IMR-90 (cell line): Measurements from ENCODE around the gene DEGS2. TPM values are rescaled to one million over a fixed set of nuclear protein-coding genes. Genes with fewer than 3 reads are reported as not detected.

Experiments
- ATAC-seq: fragments of 200-7000 bp; cut with Tn5 transposase; 2 replicates; pipeline ENCODE4 v1.9.1; 2020; ENCODE audit warnings: low read depth, mild to moderate bottlenecking, moderate library complexity
- BruUV-seq: library from RNA; stranded (reverse); fragments of 400-500 nt; replicated peaks from 2 replicates; lab custom pipeline; 2021; lab: Mats Ljungman, UMichigan
- CTCF ChIA-PET: fragments of 300-600 bp; formaldehyde crosslinking; extraction: SDS; loops from one replicate; lab custom pipeline; 2021; ENCODE audit warnings: antibody characterized with exemption; lab: Yijun Ruan, JAX
- POLR2A ChIA-PET: fragments of 300-600 bp; sonication (Branson Sonifier 250); formaldehyde crosslinking; loops from one replicate; lab custom pipeline; 2022; ENCODE audit warnings: antibody characterized with exemption; ENCODE audit not compliant: unreplicated experiment; lab: Charles Lee
- DNase-seq: peaks from one replicate; pipeline ENCODE4 v3.0.0; 2013
- H2AFZ ChIP-seq: replicated peaks from 2 replicates; pipeline ENCODE3; 2013; ENCODE audit warnings: low read length, mild to moderate bottlenecking; ENCODE audit not compliant: poor library complexity
- H2AK5ac ChIP-seq: 2 replicates; pipeline ENCODE4 v1.6.1; 2013; ENCODE audit warnings: low read depth, low read length, inconsistent platforms
- H2AK9ac ChIP-seq: replicated peaks from 2 replicates; pipeline ENCODE3; 2013; ENCODE audit warnings: mild to moderate bottlenecking, low read depth, low read length, moderate library complexity; ENCODE audit not compliant: poor library complexity
- H2BK120ac ChIP-seq: 2 replicates; pipeline ENCODE4 v1.6.1; 2013; ENCODE audit warnings: low read depth, low read length, inconsistent platforms
- H2BK15ac ChIP-seq: 3 replicates; pipeline ENCODE4 v1.6.1; 2013; ENCODE audit warnings: low read depth, low read length, inconsistent platforms
- H2BK20ac ChIP-seq: 2 replicates; pipeline ENCODE4 v1.6.1; 2013; ENCODE audit warnings: low read depth, mild to moderate bottlenecking, inconsistent platforms, low read length, moderate library complexity
- H2BK5ac ChIP-seq: 2 replicates; pipeline ENCODE4 v1.6.1; 2013; ENCODE audit warnings: mild to moderate bottlenecking, low read depth, low read length, inconsistent platforms; ENCODE audit not compliant: poor library complexity, severe bottlenecking
- H3K14ac ChIP-seq: replicated peaks from 2 replicates; pipeline ENCODE4 v1.6.1; 2013; ENCODE audit warnings: low read depth, low read length, inconsistent platforms
- H3K18ac ChIP-seq: 2 replicates; pipeline ENCODE4 v1.6.1; 2013; ENCODE audit warnings: low read depth, low read length, control low read depth
- H3K23ac ChIP-seq: 2 replicates; pipeline ENCODE4 v1.6.1; 2013; ENCODE audit warnings: low read depth, low read length, inconsistent platforms
- H3K27ac ChIP-seq: 2 replicates; pipeline ENCODE4 v1.5.1; 2013; ENCODE audit warnings: mild to moderate bottlenecking, control low read depth, low read length; ENCODE audit not compliant: insufficient read depth
- H3K27me3 ChIP-seq: 2 replicates; pipeline ENCODE4 v1.6.1; 2013; ENCODE audit warnings: low read length; ENCODE audit not compliant: control insufficient read depth, insufficient read depth
- H3K36me3 ChIP-seq: 2 replicates; pipeline ENCODE4 v1.6.1; 2013; ENCODE audit warnings: low read length, mixed read lengths; ENCODE audit not compliant: control insufficient read depth, insufficient read depth
- H3K4ac ChIP-seq: 2 replicates; pipeline ENCODE4 v1.6.1; 2013; ENCODE audit warnings: low read depth, low read length, inconsistent platforms
- H3K4me1 ChIP-seq: 2 replicates; pipeline ENCODE4 v1.6.1; 2013; ENCODE audit warnings: low read length, mixed read lengths; ENCODE audit not compliant: control insufficient read depth, insufficient read depth
- H3K4me2 ChIP-seq: 2 replicates; pipeline ENCODE4 v1.6.1; 2013; ENCODE audit warnings: low read depth, mild to moderate bottlenecking, control low read depth, low read length, moderate library complexity
- H3K4me3 ChIP-seq: 2 replicates; pipeline ENCODE4 v1.5.1; 2013; ENCODE audit warnings: low read depth, mild to moderate bottlenecking, control low read depth, low read length, moderate library complexity; ENCODE audit not compliant: insufficient read depth
- H3K56ac ChIP-seq: 2 replicates; pipeline ENCODE4 v1.6.1; 2013; ENCODE audit warnings: low read length, inconsistent platforms; ENCODE audit not compliant: insufficient read depth; ENCODE audit errors: extremely low read depth
- H3K79me1 ChIP-seq, 2 experiments: 2 replicates each; pipeline ENCODE4 v1.6.1; 2013; ENCODE audit warnings: low read length in 2 of 2, inconsistent platforms in 1 of 2, low read depth in 1 of 2
- H3K9ac ChIP-seq: 2 replicates; pipeline ENCODE4 v1.6.1; 2013; ENCODE audit warnings: low read depth, low read length, control low read depth
- H3K9me1 ChIP-seq: 2 replicates; pipeline ENCODE4 v1.6.1; 2013; ENCODE audit warnings: low read length, inconsistent platforms; ENCODE audit not compliant: insufficient read depth
- H3K9me3 ChIP-seq: 2 replicates; pipeline ENCODE4 v1.6.1; 2013; ENCODE audit warnings: low read length; ENCODE audit not compliant: control insufficient read depth, insufficient read depth
- H4K20me1 ChIP-seq: 2 replicates; pipeline ENCODE4 v1.6.1; 2013; ENCODE audit warnings: low read length, inconsistent platforms; ENCODE audit not compliant: insufficient read depth
- H4K5ac ChIP-seq: 2 replicates; pipeline ENCODE4 v1.6.1; 2013; ENCODE audit warnings: mild to moderate bottlenecking, low read depth, low read length, control low read depth
- H4K8ac ChIP-seq, 2 experiments: 2 replicates each; pipeline ENCODE4 v1.6.1; 2013; ENCODE audit warnings: low read depth in 2 of 2, low read length in 2 of 2, control low read depth in 1 of 2, inconsistent platforms in 1 of 2
- H4K91ac ChIP-seq: 2 replicates; pipeline ENCODE4 v1.6.1; 2013; ENCODE audit warnings: low read depth, low read length, inconsistent platforms; ENCODE audit not compliant: insufficient read depth
- CEBPB ChIP-seq: IDR thresholded peaks from 2 replicates; pipeline ENCODE4 v1.6.1; 2012; ENCODE audit warnings: low read depth, low read length, improper control_type of control experiment
- CHD1 ChIP-seq: IDR thresholded peaks from 2 replicates; pipeline ENCODE4 v1.6.1; 2012; ENCODE audit warnings: low read depth, low read length, improper control_type of control experiment
- CTCF ChIP-seq: conservative IDR thresholded peaks from 2 replicates; pipeline ENCODE4 v1.5.1; 2012; ENCODE audit warnings: mild to moderate bottlenecking, low read depth, low read length, improper control_type of control experiment
- ELK1 ChIP-seq: fragments of 150-350 bp; IDR thresholded peaks from 2 replicates; pipeline ENCODE4 v1.6.1; 2016; ENCODE audit warnings: low read depth, mild to moderate bottlenecking, low read length, moderate library complexity, borderline replicate concordance
- FOS ChIP-seq: fragments of 150-350 bp; IDR thresholded peaks from 2 replicates; pipeline ENCODE4 v1.6.1; 2016; ENCODE audit warnings: low read depth, low read length
- MAZ ChIP-seq: IDR thresholded peaks from 2 replicates; pipeline ENCODE4 v1.6.1; 2012; ENCODE audit warnings: low read depth, mild to moderate bottlenecking, low read length, improper control_type of control experiment, moderate library complexity, borderline replicate concordance
- NFE2L2 ChIP-seq: fragments of 150-350 bp; IDR thresholded peaks from 2 replicates; pipeline ENCODE4 v1.6.1; 2016; ENCODE audit warnings: low read depth, mild to moderate bottlenecking, low read length
- RAD21 ChIP-seq: IDR thresholded peaks from 2 replicates; pipeline ENCODE4 v1.6.1; 2012; ENCODE audit warnings: low read length, improper control_type of control experiment
- RCOR1 ChIP-seq: IDR thresholded peaks from 2 replicates; pipeline ENCODE4 v1.6.1; 2012; ENCODE audit warnings: mild to moderate bottlenecking, low read length, improper control_type of control experiment; ENCODE audit not compliant: insufficient replicate concordance
- SMC3 ChIP-seq: fragments of 150-350 bp; IDR thresholded peaks from 2 replicates; pipeline ENCODE4 v1.6.1; 2016; ENCODE audit warnings: low read depth, mild to moderate bottlenecking, antibody characterized with exemption, low read length, moderate library complexity
- WGBS, 2 experiments: methylation state at CpG; one replicate each; pipeline versions ENCODE4 v1.1.5 to v1.1.7; 2013; ENCODE audit warnings: missing lambda C conversion rate in 2 of 2; ENCODE audit not compliant: insufficient read length in 1 of 2; ENCODE audit errors: extremely low coverage in 2 of 2; 5-methylcytosine and 5-hydroxymethylcytosine counted together
- dilution Hi-C: fragments of 300-500 bp; cut with HindIII; formaldehyde crosslinking; loops from one replicate; pipeline ENCODE4 v1.14.3; 2018; ENCODE audit warnings: low sequenced_read_pairs; ENCODE audit not compliant: unreplicated experiment
- in situ Hi-C: fragments of 300-500 bp; cut with MboI; formaldehyde crosslinking; loops from 3 replicates; pipeline ENCODE4 v1.14.3; 2019; ENCODE audit warnings: low sequenced_read_pairs, inconsistent platforms, mixed read lengths
- intact Hi-C: fragments of 100-400 bp; cut with micrococcal nuclease; formaldehyde crosslinking; loops from 2 replicates; pipeline ENCODE4 v1.10.0; 2022
- polyA plus RNA-seq, 3 experiments: library from polyadenylated mRNA; depleted of rRNA; stranded (reverse); fragments of >200 nt; gene quantifications; 2 replicates each; pipeline ENCODE4 v1.2.3, GENCODE V29; 2012; ENCODE audit warnings: low replicate concordance in 1 of 3
- total RNA-seq: library from RNA; depleted of rRNA; stranded (reverse); fragments of >200 nt; gene quantifications from 2 replicates; pipeline ENCODE4 v1.2.3, GENCODE V29; 2012

Gene DEGS2
- total and polyA plus RNA-seq, 2 of the 4 experiments (the other 2 are of a cell fraction) = not detected

- intact Hi-C loops = no loop called here
- peaks cover 22% of the 10 kb centered on the region for H3K27me3 ChIP-seq
- no peaks in the 10 kb centered on the region for H3K36me3 ChIP-seq
- H2BK20ac ChIP-seq = no peak overlapping the region
- H3K4me3 ChIP-seq = no peak overlapping the region
- ATAC-seq (no peak), DNase-seq (no peak)
- no peaks in the 10 kb centered on the region for H3K9me1 ChIP-seq
- no peaks in the 10 kb centered on the region for H3K4me1 ChIP-seq
- no peak overlapping the region for H2BK15ac ChIP-seq
- 90% methylated on average over 2 of the region's 6 CpGs; no CpG with 5 or more reads in 1 of the 2 experiments for whole genome bisulfite sequencing, 2 experiments
- no peaks in the 10 kb centered on the region for H4K20me1 ChIP-seq
- H2AK9ac ChIP-seq = no peak overlapping the region
- no TSS peak for BruUV-seq
- no peak overlapping the region for H4K91ac ChIP-seq
- no peak overlapping the region for H3K9ac ChIP-seq
- no peak overlapping the region for H3K18ac ChIP-seq
- no peak overlapping the region for H3K4me2 ChIP-seq
- in situ Hi-C loops = no loop called here
- no peak overlapping the region for H2AK5ac ChIP-seq
- no peak overlapping the region for H3K14ac ChIP-seq
- no peak overlapping the region for H3K4ac ChIP-seq
- peaks cover 12% of the 10 kb centered on the region for H3K9me3 ChIP-seq
- POLR2A ChIA-PET = no interaction called here
- H4K5ac ChIP-seq = no peak overlapping the region
- CTCF ChIA-PET = no interaction called here
- H2BK120ac ChIP-seq = no peak overlapping the region
- dilution Hi-C loops = no loop called here
- no peak overlapping the region for H3K56ac ChIP-seq
- H3K27ac ChIP-seq = no peak overlapping the region
- no peaks in the 10 kb centered on the region for H3K79me1 ChIP-seq
- no peak overlapping the region for H2BK5ac ChIP-seq
- no peak overlapping the region for H2AFZ ChIP-seq
- H3K23ac ChIP-seq = no peak overlapping the region
- no peak overlapping the region for H4K8ac ChIP-seq
- TF ChIP-seq FOS = no peak
- no peak for TF ChIP-seq SMC3
- no peak for TF ChIP-seq CTCF
- TF ChIP-seq CEBPB = no peak
- no peak for TF ChIP-seq CHD1
- TF ChIP-seq NFE2L2 = no peak
- TF ChIP-seq RAD21 = no peak
- no peak for TF ChIP-seq MAZ
- no peak for TF ChIP-seq RCOR1
- no peak for TF ChIP-seq ELK1
Measured at GRCh38 chr14:100153560-100153959, 5.9 kb downstream of the DEGS2 start.
